Calu3 (cell line): ENCODE data around the gene AFAP1L2. TPM values are rescaled to one million over a fixed set of nuclear protein-coding genes. Genes with fewer than 3 reads are reported as not detected.

Experiments
- Bru-seq: library from RNA; stranded (reverse); fragments of 400-500 nt; gene quantifications from one replicate; lab custom pipeline; 2021; lab: Mats Ljungman, UMichigan
- BruChase-seq, 2 experiments: library from RNA; stranded (reverse); fragments of 400-500 nt; gene quantifications; one replicate each; lab custom pipeline; 2021; lab: Mats Ljungman, UMichigan
- BruUV-seq: library from RNA; stranded (reverse); fragments of 400-500 nt; replicated peaks from 2 replicates; lab custom pipeline; 2021; lab: Mats Ljungman, UMichigan
- CTCF ChIA-PET: fragments of 300-600 bp; sonication (Branson Sonifier 250); formaldehyde crosslinking; loops from one replicate; lab custom pipeline; 2022; ENCODE audit warnings: antibody characterized with exemption; lab: Charles Lee
- DNase-seq: peaks from one replicate; pipeline ENCODE4 v3.0.0; 2022
- H3K27ac Mint-ChIP-seq: one replicate; pipeline ENCODE4 v1.8.0; 2022; ENCODE audit warnings: mixed read lengths; ENCODE audit not compliant: unreplicated experiment
- H3K27me3 Mint-ChIP-seq: one replicate; pipeline ENCODE4 v1.8.0; 2022; ENCODE audit warnings: mixed read lengths; ENCODE audit not compliant: unreplicated experiment
- H3K36me3 Mint-ChIP-seq: one replicate; pipeline ENCODE4 v1.8.0; 2022; ENCODE audit warnings: mild to moderate bottlenecking, moderate library complexity, mixed read lengths; ENCODE audit not compliant: insufficient read depth, unreplicated experiment
- H3K4me1 Mint-ChIP-seq: one replicate; pipeline ENCODE4 v1.8.0; 2022; ENCODE audit warnings: mild to moderate bottlenecking, low read depth, mixed read lengths; ENCODE audit not compliant: unreplicated experiment
- H3K4me3 Mint-ChIP-seq: one replicate; pipeline ENCODE4 v1.8.0; 2022; ENCODE audit warnings: mild to moderate bottlenecking, low read depth, moderate library complexity, mixed read lengths; ENCODE audit not compliant: unreplicated experiment
- H3K9me3 Mint-ChIP-seq: one replicate; pipeline ENCODE4 v1.8.0; 2022; ENCODE audit warnings: low read depth, mixed read lengths; ENCODE audit not compliant: unreplicated experiment
- CTCF ChIP-seq: fragments of 200-600 bp; IDR thresholded peaks from one replicate; pipeline ENCODE4 v1.8.0; 2022; ENCODE audit warnings: antibody characterized with exemption; ENCODE audit not compliant: unreplicated experiment
- intact Hi-C: fragments of 100-400 bp; cut with micrococcal nuclease; formaldehyde crosslinking; loops from one replicate; pipeline ENCODE4 v1.10.0; 2022; ENCODE audit not compliant: unreplicated experiment
- long read RNA-seq: library from polyadenylated mRNA; stranded (forward); transcript quantifications from one replicate; pipeline ENCODE4 v2.0.0, GENCODE V29; 2022
- total RNA-seq: library from RNA; stranded (reverse); gene quantifications from 2 replicates; pipeline ENCODE4 v1.2.3, GENCODE V29; 2022

Gene AFAP1L2
- total RNA-seq (0.76 and 1.1 TPM in 2 replicates), Bru-seq, nascent RNA (percentile 16 among the genes with signal in this experiment), BruChase-seq, experiment 1, labeled RNA remaining after a 6-hour chase (percentile 14 among the genes with signal in this experiment), BruChase-seq, experiment 2, labeled RNA remaining after a 2-hour chase (percentile 12 among the genes with signal in this experiment)
- long read RNA-seq, partial matches to known transcripts, result 0 of 1 reads
- long read RNA-seq, other reads (novel, unspliced or antisense), result 0 of 1 reads

GRCh38 chr10:114404171-114405010 is at the start of gene AFAP1L2:
Gene AFAP1L2 (minus strand): TSS chr10:114404502. CDS start chr10:114404455, 47 bp downstream.
- TF ChIP-seq CTCF, result no peak
- DNase-seq, result no peak
- no peak within 1 kb of the TSS for H3K27ac Mint-ChIP-seq
- H3K4me1 Mint-ChIP-seq, result peaks cover 31% of the 10 kb centered on the region
- peaks cover 57% of the 10 kb centered on the region for H3K27me3 Mint-ChIP-seq
- H3K4me3 Mint-ChIP-seq, result peak within 1 kb of the TSS; percentile 79
- no peaks in the 10 kb centered on the region for H3K9me3 Mint-ChIP-seq
- intact Hi-C loops, result no loop called here
- H3K36me3 Mint-ChIP-seq, result peaks cover 9% of the 10 kb centered on the region
- BruUV-seq, result no TSS peak
- CTCF ChIA-PET, result no interaction called here

GRCh38 chr10:114453576-114453975 is 49.3 kb upstream of the AFAP1L2 start:
- Mint-ChIP-seq H3K4me1 (no peaks in the 10 kb centered on the region), H3K4me3 (no peak overlapping the region), H3K27me3 (no peaks in the 10 kb centered on the region), H3K27ac (no peak overlapping the region), H3K36me3 (no peaks in the 10 kb centered on the region), H3K9me3 (no peaks in the 10 kb centered on the region)
- BruUV-seq, result no TSS peak
- TF ChIP-seq CTCF, result no peak
- intact Hi-C loops, result no loop called here
- DNase-seq, result no peak
- CTCF ChIA-PET, result no interaction called here

GRCh38 chr10:114448897-114449296 is 44.6 kb upstream of the AFAP1L2 start:
- Mint-ChIP-seq H3K9me3 (no peaks in the 10 kb centered on the region), H3K4me3 (no peak overlapping the region), H3K4me1 (no peaks in the 10 kb centered on the region), H3K27me3 (no peaks in the 10 kb centered on the region), H3K27ac (no peak overlapping the region), H3K36me3 (no peaks in the 10 kb centered on the region)
- CTCF ChIA-PET, result no interaction called here
- TF ChIP-seq CTCF, result no peak
- DNase-seq, result no peak
- intact Hi-C loops, result no loop called here
- BruUV-seq, result no TSS peak

GRCh38 chr10:114445332-114445731 is 41.0 kb upstream of the AFAP1L2 start:
- CTCF ChIA-PET, result no interaction called here
- intact Hi-C loops, result no loop called here

More at GRCh38 chr10:114445332-114445731, 41.0 kb upstream of the AFAP1L2 start:
- Mint-ChIP-seq H3K27ac (no peak overlapping the region), H3K4me1 (no peaks in the 10 kb centered on the region), H3K36me3 (no peaks in the 10 kb centered on the region), H3K4me3 (no peak overlapping the region), H3K9me3 (no peaks in the 10 kb centered on the region), H3K27me3 (no peaks in the 10 kb centered on the region)
- DNase-seq, result no peak
- no TSS peak for BruUV-seq
- TF ChIP-seq CTCF, result no peak
